ENCODE measurements around the gene CASZ1.
A peak's percentile ranks its signal among the peaks of the same experiment; 100 is the strongest.

Gene CASZ1

DNA sequence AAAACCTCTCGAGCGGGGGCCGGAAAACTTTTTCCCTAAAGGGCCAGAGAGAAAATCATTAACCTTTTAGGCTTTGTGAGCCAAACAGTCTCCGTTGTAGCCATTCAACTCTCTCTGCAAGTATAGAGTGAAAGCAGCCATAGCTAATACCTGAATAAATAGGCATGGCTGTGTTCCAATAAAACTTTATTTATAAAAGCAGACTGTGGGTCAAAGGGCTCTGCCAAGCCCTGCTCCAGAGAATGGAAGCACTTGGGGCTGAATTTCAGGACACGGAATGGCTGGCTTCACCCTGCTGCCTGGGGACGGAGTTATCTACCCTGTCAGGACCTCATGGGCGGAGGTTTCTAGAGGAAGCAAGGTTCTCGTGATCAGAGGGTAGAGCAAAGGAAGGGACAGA is 92.7 kb downstream of the CASZ1 start:
- no peak for DNase-seq

- DNase-seq, result no peak
These were observed 95.3 kb downstream of the CASZ1 start for GRCh38 chr1:10701145-10701544.

GRCh38 chr1:10699470-10699835 is 97.0 kb downstream of the CASZ1 start:
- DNase-seq, result no peak

GRCh38 chr1:10698726-10699469 is 97.5 kb downstream of the CASZ1 start:
- DNase-seq, result no peak

DNA sequence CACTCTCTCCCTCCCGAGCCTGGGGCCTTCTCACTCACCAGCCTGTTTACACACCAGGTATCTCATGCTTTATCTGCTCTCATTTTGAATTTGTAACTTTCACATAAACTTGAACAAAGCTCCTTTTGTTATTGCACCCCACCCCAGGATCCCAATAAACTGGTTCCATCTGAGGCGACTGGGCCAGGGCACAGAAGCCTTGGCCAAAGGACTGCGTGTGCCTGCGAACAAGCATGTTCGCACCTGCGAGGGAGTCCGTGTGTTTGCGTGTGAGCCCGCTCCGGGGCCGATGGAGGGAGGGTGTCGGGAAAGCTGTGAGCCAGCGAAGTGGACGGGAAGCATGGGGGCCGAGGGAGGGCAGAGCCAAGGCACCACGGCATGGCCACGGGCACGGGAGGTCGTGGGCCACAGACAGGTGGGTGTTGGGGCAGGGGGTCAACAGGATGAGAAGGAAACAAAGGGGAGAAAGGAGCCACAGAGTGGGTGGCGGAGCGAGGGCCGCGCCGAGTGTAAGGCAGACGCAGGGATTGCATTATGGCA is 98.8 kb downstream of the CASZ1 start:
- DNase-seq, result no peak

GRCh38 chr1:10696977-10697376 is 99.5 kb downstream of the CASZ1 start:
- no peak for DNase-seq

- DNase-seq, result peak; percentile 74 to 80
These were observed 101.5 kb downstream of the CASZ1 start for GRCh38 chr1:10694633-10695627.

DNA sequence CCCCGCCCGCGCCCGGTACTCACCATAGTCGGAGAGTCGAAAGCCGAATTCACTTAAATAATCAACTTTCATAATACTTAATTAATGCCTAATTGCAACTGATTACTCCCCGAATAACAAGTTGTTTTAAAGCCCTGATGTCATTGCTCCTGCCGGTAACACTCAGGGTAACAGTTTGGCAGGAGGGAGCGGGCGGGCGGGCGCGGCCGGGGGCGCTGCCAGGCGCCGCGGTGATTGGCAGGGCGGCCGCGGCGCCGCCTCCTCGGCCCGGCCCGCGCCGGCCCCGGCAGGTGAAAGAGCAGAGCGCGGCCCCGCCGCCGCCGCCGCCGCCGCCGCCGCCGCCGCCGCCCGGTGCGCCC is 102.2 kb downstream of the CASZ1 start:
- no peak for DNase-seq

DNA sequence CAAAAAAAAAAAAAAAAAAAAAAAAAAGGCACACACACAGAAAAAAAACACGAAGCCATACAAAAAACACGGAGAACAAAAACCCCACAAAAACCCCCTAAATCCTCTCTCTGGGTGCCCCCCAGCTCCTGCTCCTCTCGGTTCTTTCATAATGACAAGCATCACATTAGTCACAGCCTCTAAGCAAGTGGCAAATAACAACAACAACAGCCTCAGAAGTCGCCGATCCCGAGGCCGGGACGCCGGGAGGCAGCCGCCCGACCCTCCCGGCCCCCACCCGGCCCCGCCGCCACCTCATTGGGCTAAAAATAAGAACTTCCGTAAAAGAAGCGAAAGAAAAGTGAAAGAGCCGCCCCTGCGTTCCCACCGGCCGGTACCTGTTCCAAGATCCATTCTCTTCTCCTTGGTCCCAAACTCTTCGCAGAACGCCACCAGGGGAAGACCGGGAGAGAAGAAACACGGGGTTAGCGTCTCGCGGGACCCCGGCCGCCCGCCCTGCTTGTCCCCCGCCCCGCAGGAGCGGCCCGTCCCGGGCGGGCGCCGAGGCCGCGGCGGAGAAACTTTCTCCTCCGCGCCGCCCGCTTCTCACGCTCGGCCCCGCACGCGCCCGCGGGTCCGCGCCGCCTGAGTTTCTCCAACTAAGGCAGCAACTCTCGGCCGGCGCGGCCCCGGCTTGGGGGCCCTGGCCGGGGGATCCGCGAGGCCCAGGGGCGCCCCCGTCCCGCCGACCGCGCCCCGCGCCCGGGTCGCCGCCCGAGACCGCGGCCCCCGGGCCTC is 102.8 kb downstream of the CASZ1 start:
- no peak for DNase-seq

- DNase-seq, result no peak
These were observed 103.3 kb downstream of the CASZ1 start for GRCh38 chr1:10693152-10693496.

GRCh38 chr1:10692401-10693021 is 103.9 kb downstream of the CASZ1 start:
- DNase-seq, result peak in 1 of 2 experiments; percentile 54

- no peak for DNase-seq
These were observed 104.7 kb downstream of the CASZ1 start for GRCh38 chr1:10691740-10692125.

GRCh38 chr1:10691075-10691739 is 105.2 kb downstream of the CASZ1 start:
- no peak for DNase-seq

GRCh38 chr1:10690484-10690883 is 106.0 kb downstream of the CASZ1 start:
- DNase-seq, result no peak

- no peak for DNase-seq
These were observed 108.0 kb downstream of the CASZ1 start for GRCh38 chr1:10688409-10688786.

GRCh38 chr1:10687782-10688408 is 108.6 kb downstream of the CASZ1 start:
- DNase-seq, result peak; percentile 77 to 87

- no peak for DNase-seq
These were observed 109.2 kb downstream of the CASZ1 start for GRCh38 chr1:10687251-10687651.

DNA sequence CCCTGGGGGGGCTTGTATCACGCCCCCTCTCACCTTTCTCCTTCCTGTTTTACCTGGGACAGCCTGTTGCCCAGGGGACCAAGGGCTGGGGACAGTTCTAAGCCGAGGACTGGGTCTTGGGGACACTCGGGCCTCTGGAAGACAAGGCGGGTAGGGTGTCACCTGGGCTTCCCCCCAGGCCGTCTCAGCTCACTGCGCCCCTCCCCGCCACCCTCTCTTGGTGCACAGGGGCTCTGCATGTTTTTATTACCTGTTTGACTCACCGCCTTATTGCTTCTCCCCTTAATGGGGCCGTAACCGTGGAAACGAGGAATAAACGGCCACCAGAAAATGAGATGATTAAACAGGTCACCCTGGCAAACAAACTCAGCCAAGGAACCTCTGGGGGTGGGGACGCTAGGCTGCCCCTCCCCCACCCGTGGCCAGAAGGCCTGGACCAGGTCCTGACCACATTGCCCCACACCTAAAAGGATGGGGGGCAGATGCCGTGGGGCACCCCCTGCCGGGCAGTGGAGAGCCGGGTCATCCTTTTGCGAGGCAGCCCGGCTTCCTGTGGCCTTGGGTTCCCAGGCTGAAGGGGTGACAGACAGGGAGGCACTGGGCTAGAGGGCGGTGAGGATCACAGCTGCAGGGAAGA is 109.9 kb downstream of the CASZ1 start:
- no peak for DNase-seq

DNA sequence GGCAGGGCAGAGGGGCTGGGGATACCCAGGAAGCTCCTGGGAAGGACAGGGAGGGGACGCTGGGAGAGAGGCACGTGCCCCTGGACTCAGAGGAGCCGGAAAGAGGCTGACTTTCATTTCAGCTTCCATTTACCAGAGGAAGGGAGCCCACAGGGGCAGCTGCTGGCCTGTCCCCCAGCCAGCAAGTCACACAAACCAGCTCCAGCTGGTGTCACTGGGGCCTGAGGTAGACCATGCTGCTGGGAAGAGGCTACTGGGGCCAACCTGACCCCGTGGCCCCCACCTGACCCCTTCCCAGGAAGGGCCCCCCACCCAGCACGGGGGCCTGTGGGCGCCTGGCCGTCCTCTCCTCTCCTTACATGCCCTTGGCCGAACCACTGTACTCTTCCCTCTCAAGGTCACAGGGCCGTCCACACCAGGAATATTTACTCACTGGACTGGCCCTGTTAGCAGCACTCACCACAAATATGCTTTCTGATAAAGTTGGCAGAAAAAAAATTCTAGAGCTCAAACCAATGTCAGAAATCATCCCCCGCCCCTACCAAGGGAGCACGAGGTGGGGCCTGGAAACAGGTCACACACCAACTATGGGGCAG is 110.5 kb downstream of the CASZ1 start:
- peak in 1 of 2 experiments; percentile 21 for DNase-seq

- DNase-seq, result no peak
These were observed 111.1 kb downstream of the CASZ1 start for GRCh38 chr1:10685196-10685807.

Measured in NCI-H524 (cell line).